Endothelial cell of umbilical vein (primary cell): ENCODE measurements around the gene PEX19. TPM values are rescaled to one million over a fixed set of nuclear protein-coding genes. Genes with fewer than 3 reads are reported as not detected.

Experiments
- BruUV-seq: library from RNA; stranded (reverse); fragments of 400-500 nt; replicated peaks from 2 replicates; lab custom pipeline; 2021; lab: Mats Ljungman, UMichigan
- CTCF ChIA-PET: fragments of 300-600, 350-600 bp; sonication (Branson Sonifier 250); formaldehyde crosslinking; loops from one replicate; lab custom pipeline; 2021; ENCODE audit warnings: antibody characterized with exemption, inconsistent platforms; lab: Charles Lee
- POLR2A ChIA-PET: fragments of 300-600, 350-600 bp; sonication (Branson Sonifier 250); formaldehyde crosslinking; loops from one replicate; lab custom pipeline; 2021; ENCODE audit warnings: antibody characterized with exemption, inconsistent platforms; lab: Charles Lee
- DNase-seq: peaks from one replicate; pipeline ENCODE4 v3.0.0-alpha.2; 2011; ENCODE audit warnings: low read depth, low spot score
- FAIRE-seq: peaks from 2 replicates; lab custom pipeline; 2011; peaks lifted over from hg19 to GRCh38; lab: Jason Lieb, UNC
- H2AFZ ChIP-seq: 2 replicates; pipeline ENCODE4 v1.6.0; 2012; ENCODE audit warnings: low read depth, low read length, control low read depth, inconsistent platforms
- H3K27ac ChIP-seq: 2 replicates; pipeline ENCODE4 v1.5.1; 2011; ENCODE audit warnings: low read depth, mild to moderate bottlenecking, control low read depth, low read length, moderate library complexity; ENCODE audit not compliant: insufficient read depth
- H3K27me3 ChIP-seq, 2 experiments: 2 replicates each; pipeline versions ENCODE4 v1.6.0 to v1.6.1; 2011; ENCODE audit warnings: low read length in 2 of 2, mixed read lengths in 1 of 2; ENCODE audit not compliant: control insufficient read depth in 2 of 2, insufficient read depth in 2 of 2
- H3K36me3 ChIP-seq, 2 experiments: 2 replicates in 1 of 2; 3 replicates in 1 of 2; pipeline ENCODE4 v1.5.1; 2011; ENCODE audit warnings: low read length in 2 of 2, mild to moderate bottlenecking in 1 of 2, moderate library complexity in 1 of 2; ENCODE audit not compliant: control insufficient read depth in 2 of 2, insufficient read depth in 2 of 2; ENCODE audit errors: extremely low read depth in 1 of 2
- H3K4me1 ChIP-seq: 3 replicates; pipeline ENCODE4 v1.5.1; 2011; ENCODE audit warnings: mild to moderate bottlenecking, low read length; ENCODE audit not compliant: control insufficient read depth, insufficient read depth; ENCODE audit errors: extremely low read depth
- H3K4me2 ChIP-seq: 2 replicates; pipeline ENCODE4 v1.6.1; 2011; ENCODE audit warnings: low read length, control low read depth, mixed read lengths; ENCODE audit not compliant: insufficient read depth
- H3K4me3 ChIP-seq, 3 experiments: fragments of 200-600 bp in 1 of 3; sonication (generic), shearing (Covaris generic) in 1 of 3; replicated peaks in 1 of 3; 2 replicates each; pipeline ENCODE4 v1.5.1; 2011 to 2016; ENCODE audit warnings: control low read depth in 3 of 3, low read length in 3 of 3, mild to moderate bottlenecking in 2 of 3, inconsistent platforms in 1 of 3, low read depth in 1 of 3, moderate library complexity in 1 of 3; ENCODE audit not compliant: insufficient read depth in 1 of 3
- H3K79me2 ChIP-seq: 2 replicates; pipeline ENCODE4 v1.6.0; 2012; ENCODE audit warnings: low read length, inconsistent platforms; ENCODE audit not compliant: control insufficient read depth, insufficient read depth
- H3K9ac ChIP-seq: replicated peaks from 2 replicates; pipeline ENCODE3; 2011; ENCODE audit warnings: low read length, control low read depth; ENCODE audit not compliant: insufficient read depth; ENCODE audit errors: extremely low read depth
- H3K9me1 ChIP-seq: replicated peaks from 3 replicates; pipeline ENCODE4 v1.6.0; 2011; ENCODE audit warnings: mild to moderate bottlenecking, low read length; ENCODE audit not compliant: control insufficient read depth, insufficient read depth; ENCODE audit errors: extremely low read depth
- H3K9me3 ChIP-seq: replicated peaks from 2 replicates; pipeline ENCODE4 v1.5.1; 2012; ENCODE audit warnings: low read length, inconsistent platforms; ENCODE audit not compliant: control insufficient read depth, insufficient read depth
- H4K20me1 ChIP-seq: replicated peaks from 2 replicates; pipeline ENCODE3; 2011; ENCODE audit warnings: mild to moderate bottlenecking, low read length; ENCODE audit not compliant: control insufficient read depth, insufficient read depth; ENCODE audit errors: extremely low read depth
- CTCF ChIP-seq, 2 donors: IDR thresholded peaks; 1 replicate in 1 of 2; 2 replicates in 1 of 2; pipeline ENCODE4 v1.5.1; 2011; ENCODE audit warnings: low read length in 2 of 2, mild to moderate bottlenecking in 2 of 2, moderate library complexity in 2 of 2, control low read depth in 1 of 2, inconsistent platforms in 1 of 2, low read depth in 1 of 2; ENCODE audit not compliant: insufficient read depth in 1 of 2; ENCODE audit errors: extremely low read depth in 1 of 2
- EZH2 ChIP-seq: IDR thresholded peaks from 2 replicates; pipeline ENCODE4 v1.6.1; 2012; ENCODE audit warnings: borderline replicate concordance, low read depth, mild to moderate bottlenecking, moderate library complexity, low read length, inconsistent platforms; ENCODE audit not compliant: severe bottlenecking
- JUN ChIP-seq: IDR thresholded peaks from 2 replicates; pipeline ENCODE4 v1.6.1; 2011; ENCODE audit warnings: borderline replicate concordance, low read depth; ENCODE audit not compliant: insufficient read length, insufficient read depth
- MYC ChIP-seq: IDR thresholded peaks from one replicate; pipeline ENCODE4 v1.6.1; 2011; ENCODE audit warnings: mild to moderate bottlenecking, low read depth, low read length
- POLR2A ChIP-seq: IDR thresholded peaks from 2 replicates; pipeline ENCODE4 v1.6.1; 2012; ENCODE audit warnings: low read depth, mild to moderate bottlenecking, control low read depth, low read length
- POLR2AphosphoS5 ChIP-seq: IDR thresholded peaks from 2 replicates; pipeline ENCODE4 v1.6.1; 2012; ENCODE audit warnings: low read depth, mild to moderate bottlenecking, control low read depth, low read length, moderate library complexity; ENCODE audit not compliant: insufficient read depth
- dilution Hi-C: fragments of 300-500 bp; cut with MboI; formaldehyde crosslinking; loops from one replicate; pipeline ENCODE4 v1.15.0; 2019; ENCODE audit warnings: low sequenced_read_pairs; ENCODE audit not compliant: extremely low pct_ligation_motif_present
- intact Hi-C: fragments of 100-400 bp; cut with micrococcal nuclease; formaldehyde crosslinking; loops from one replicate; pipeline ENCODE4 v1.10.0; 2022
- polyA plus RNA-seq, 4 experiments: library from polyadenylated mRNA; depleted of rRNA in 3 of 4; stranded (reverse) in 3 of 4; unstranded in 1 of 4; fragments of >200 nt; gene quantifications; 2 replicates each; pipeline versions ENCODE4 v1.2.1 to v1.2.3, GENCODE V29; 2011 to 2012; ENCODE audit warnings: missing spikeins in 1 of 4
- total RNA-seq: library from RNA; stranded (reverse); gene quantifications from 2 replicates; pipeline ENCODE4 v1.2.3, GENCODE V29; 2021
- TF ChIP-seq, protein P1 (sequence below): IDR thresholded peaks from 2 replicates; pipeline ENCODE4 v1.6.1; 2011; ENCODE audit not compliant: insufficient read depth, insufficient read length

PEX19 gene
- total and polyA plus RNA-seq, 2 donors (not counting 3 experiments of a cell fraction or from before 2014, with no cell fraction given): 24.4 to 38.4 TPM

DNA sequence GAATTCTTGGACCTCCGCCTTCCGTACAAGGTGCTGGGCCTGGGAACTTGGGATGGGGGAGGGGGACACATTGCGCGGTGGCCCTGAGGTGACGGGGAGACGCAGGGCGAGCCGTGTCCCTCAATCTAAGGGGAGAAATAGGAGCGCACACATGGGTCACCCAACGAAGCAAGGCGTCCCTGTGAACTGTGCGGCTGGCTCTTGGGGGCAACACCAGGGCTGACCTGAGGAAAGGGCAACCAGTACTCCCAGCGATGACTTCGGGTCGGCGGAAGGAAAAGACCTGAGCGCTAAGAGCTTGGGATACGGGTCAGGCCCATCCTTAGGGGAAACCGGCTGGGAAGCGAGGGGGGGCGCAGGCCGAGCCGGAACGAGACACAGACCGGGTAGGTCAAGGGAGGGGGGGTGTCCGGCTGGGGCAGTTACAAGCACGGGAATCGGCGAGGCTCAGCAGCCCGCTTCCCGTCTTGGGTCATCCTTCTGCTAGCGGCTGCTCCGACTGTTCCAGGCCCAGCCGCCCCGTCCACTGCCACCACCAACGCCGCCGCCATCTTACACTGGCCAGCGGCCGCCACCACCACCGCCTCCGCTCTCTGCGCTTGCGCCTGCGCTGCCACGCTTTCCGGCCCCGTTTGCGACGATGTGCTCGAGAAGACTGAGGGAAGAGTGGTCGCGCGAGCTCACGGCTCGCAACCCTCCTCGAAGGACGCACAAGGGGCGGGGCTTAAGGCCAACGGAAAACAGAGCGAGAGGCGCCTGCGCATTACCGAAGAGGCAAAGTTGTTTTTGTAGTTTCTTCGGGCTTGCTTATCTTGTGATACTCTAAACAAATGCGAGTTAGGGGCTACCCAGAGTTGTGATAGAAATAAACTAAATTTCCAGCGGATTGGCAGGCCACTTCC, 22.8 kb downstream of the PEX19 start, which contains the start of gene DCAF8:
TSS of gene DCAF8 (minus strand) at position 657 of the 902 bp plus-strand sequence. CDS start 18,541 bp downstream, outside the sequence.
- H3K4me3 ChIP-seq: peak within 1 kb of the TSS; percentile 27 to 87 (median 64)
- peaks cover 27% of the 10 kb centered on the region for H3K79me2 ChIP-seq
- H4K20me1 ChIP-seq: no peaks in the 10 kb centered on the region
- no peaks in the 10 kb centered on the region for H3K36me3 ChIP-seq
- peak within 1 kb of the TSS; percentile 45 for H2AFZ ChIP-seq
- H3K27ac ChIP-seq: peak within 1 kb of the TSS; percentile 74
- DNase-seq (peak; percentile 99), FAIRE-seq (peak; percentile 90)
- peak within 1 kb of the TSS; percentile 87 for H3K9ac ChIP-seq
- H3K4me2 ChIP-seq: peak within 1 kb of the TSS; percentile 80
- TF ChIP-seq, protein P1, sequence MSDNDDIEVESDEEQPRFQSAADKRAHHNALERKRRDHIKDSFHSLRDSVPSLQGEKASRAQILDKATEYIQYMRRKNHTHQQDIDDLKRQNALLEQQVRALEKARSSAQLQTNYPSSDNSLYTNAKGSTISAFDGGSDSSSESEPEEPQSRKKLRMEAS: peak; percentile 26
- peak; percentile 91 for TF ChIP-seq POLR2A
- no peak for TF ChIP-seq CTCF (IDR thresholded peaks at IDR 0.05; ENCODE audit: extremely low read depth in 1 of 2, insufficient read depth in 1 of 2, low read depth in 1 of 2, low read length in 2 of 2)
- no peak for TF ChIP-seq EZH2
- TF ChIP-seq MYC: peak; percentile 40
- TF ChIP-seq JUN: no peak
- TF ChIP-seq POLR2AphosphoS5: peak; percentile 97
- BruUV-seq: TSS peak; percentile 73
- no peaks in the 10 kb centered on the region for H3K9me1 ChIP-seq
- intact Hi-C loops (loop anchor here (1.0 kb wide), 4 partner anchors 23 to 81 kb away; partner anchors contain the start of genes COPA, NCSTN and PEX19), dilution Hi-C loops (no loop called here)
- H3K4me1 ChIP-seq: peaks cover 15% of the 10 kb centered on the region
- ChIA-PET CTCF (interaction anchor here (0.9 to 1.9 kb wide), 9 partner anchors 8 to 161 kb away, joined by 3 to 13 read pairs (median 6); partner anchors contain the start of gene PEX19), POLR2A (interaction anchor here (0.6 to 1.2 kb wide), 3 partner anchors 10 to 33 kb away, joined by 4 to 7 read pairs (median 6); partner anchors contain the start of gene PEX19)
- no peaks in the 10 kb centered on the region for H3K9me3 ChIP-seq
- H3K27me3 ChIP-seq: no peaks in the 10 kb centered on the region
